Liver (tissue), 3 donors: ENCODE data around the gene ANKRD35.
"Not testable (repeated sequence)": the region's sequence is repeated elsewhere in the genome, so short reads cannot be mapped to it uniquely, and the experiment has no call there.

Experiments used
- GABPA ChIP-seq, 2 donors: IDR thresholded peaks in 1 of 2; conservative IDR thresholded peaks in 1 of 2; 2 replicates each; pipeline ENCODE4 v1.6.1; 2016; ENCODE audit warnings: antibody characterized with exemption in 2 of 2, mild to moderate bottlenecking in 1 of 2, moderate library complexity in 1 of 2
- TF ChIP-seq, protein P1 (sequence below): fragments of 150-350 bp; IDR thresholded peaks from 2 replicates; pipeline ENCODE4 v1.5.1; 2017; ENCODE audit warnings: improper control_type of control experiment, low read depth, low read length; ENCODE audit not compliant: missing input control
- donor health status: healthy.
- donor health status: healthy.

- not testable (repeated sequence) for TF ChIP-seq GABPA (IDR thresholded peaks at IDR 0.05 in 1 of 2, conservative IDR thresholded peaks at IDR 0.05 in 1 of 2)
- TF ChIP-seq, protein P1, sequence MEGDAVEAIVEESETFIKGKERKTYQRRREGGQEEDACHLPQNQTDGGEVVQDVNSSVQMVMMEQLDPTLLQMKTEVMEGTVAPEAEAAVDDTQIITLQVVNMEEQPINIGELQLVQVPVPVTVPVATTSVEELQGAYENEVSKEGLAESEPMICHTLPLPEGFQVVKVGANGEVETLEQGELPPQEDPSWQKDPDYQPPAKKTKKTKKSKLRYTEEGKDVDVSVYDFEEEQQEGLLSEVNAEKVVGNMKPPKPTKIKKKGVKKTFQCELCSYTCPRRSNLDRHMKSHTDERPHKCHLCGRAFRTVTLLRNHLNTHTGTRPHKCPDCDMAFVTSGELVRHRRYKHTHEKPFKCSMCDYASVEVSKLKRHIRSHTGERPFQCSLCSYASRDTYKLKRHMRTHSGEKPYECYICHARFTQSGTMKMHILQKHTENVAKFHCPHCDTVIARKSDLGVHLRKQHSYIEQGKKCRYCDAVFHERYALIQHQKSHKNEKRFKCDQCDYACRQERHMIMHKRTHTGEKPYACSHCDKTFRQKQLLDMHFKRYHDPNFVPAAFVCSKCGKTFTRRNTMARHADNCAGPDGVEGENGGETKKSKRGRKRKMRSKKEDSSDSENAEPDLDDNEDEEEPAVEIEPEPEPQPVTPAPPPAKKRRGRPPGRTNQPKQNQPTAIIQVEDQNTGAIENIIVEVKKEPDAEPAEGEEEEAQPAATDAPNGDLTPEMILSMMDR = not testable (repeated sequence)
Measured at GRCh38 chr1:145920297-145920696, 34.6 kb upstream of the ANKRD35 start.
